GM19452 (cell line): ENCODE results near the gene OR51V1.
"Not testable (repeated sequence)": the region's sequence is repeated elsewhere in the genome, so short reads cannot be mapped to it uniquely, and the experiment has no call there.

Source experiments
- ATAC-seq: cut with Tn5 transposase; IDR thresholded peaks from one replicate; pipeline ENCODE4 v1.9.1; 2021; ENCODE audit not compliant: unreplicated experiment

The OR51V1 gene

DNA sequence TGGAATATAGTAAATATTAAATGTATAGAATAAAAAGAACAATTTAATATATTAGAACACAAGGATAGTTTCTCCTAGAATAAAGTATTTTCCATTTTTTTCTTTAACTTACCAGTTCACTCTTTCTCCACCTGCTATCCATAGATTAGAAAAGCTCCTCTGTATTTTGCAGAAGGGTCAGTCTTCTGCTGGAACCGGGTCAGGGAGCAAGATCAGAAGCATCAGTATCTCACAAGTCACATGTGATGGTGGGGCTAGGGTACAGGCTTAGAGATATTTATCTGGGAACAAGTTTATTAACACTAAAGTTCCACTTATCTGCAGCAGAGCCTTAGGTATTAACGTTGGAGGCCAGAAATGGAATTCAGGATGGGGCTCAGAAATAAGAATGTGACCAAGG lies 28.6 kb downstream of the OR51V1 start:
- ATAC-seq = no peak

DNA sequence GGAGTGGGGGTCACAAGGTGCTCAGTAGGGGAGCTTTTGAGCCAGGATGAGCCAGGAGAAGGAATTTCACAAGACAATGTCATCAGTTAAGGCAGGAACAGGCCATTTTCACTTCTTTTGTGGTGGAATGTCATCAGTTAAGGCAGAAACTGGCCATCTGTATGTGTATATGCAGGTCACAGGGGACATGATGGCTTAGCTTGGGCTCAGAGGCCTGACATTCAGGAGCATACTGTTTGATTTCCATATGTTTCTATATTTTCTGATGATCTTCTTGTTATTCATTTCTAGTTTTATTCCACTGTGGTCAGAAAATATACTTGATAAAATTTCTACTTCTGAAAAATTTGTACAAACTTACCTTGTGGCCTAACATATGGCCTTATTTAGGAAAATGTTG lies 34.6 kb downstream of the OR51V1 start:
- not testable (repeated sequence) for ATAC-seq

DNA sequence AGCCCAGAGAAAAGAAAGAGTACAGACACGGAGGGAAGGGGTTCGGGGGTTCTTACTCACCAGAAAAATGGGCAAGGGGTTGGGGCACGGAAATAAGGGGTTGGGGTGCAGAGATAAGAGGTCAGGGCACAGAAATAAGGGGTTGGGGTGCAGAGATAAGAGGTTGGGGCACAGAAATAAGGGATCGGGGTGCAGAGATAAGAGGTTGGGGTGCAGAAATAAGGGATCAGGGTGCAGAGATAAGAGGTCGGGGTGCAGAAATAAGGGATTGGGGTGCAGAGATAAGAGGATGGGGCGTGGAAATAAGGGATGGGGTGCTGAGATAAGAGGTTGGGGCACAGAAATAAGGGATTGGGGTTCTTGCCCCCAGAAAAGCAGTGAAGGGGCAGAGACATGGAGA lies 35.7 kb downstream of the OR51V1 start:
- not testable (repeated sequence) for ATAC-seq

- ATAC-seq = not testable (repeated sequence)
Measured at GRCh38 chr11:5161045-5161444, 39.4 kb downstream of the OR51V1 start.

DNA sequence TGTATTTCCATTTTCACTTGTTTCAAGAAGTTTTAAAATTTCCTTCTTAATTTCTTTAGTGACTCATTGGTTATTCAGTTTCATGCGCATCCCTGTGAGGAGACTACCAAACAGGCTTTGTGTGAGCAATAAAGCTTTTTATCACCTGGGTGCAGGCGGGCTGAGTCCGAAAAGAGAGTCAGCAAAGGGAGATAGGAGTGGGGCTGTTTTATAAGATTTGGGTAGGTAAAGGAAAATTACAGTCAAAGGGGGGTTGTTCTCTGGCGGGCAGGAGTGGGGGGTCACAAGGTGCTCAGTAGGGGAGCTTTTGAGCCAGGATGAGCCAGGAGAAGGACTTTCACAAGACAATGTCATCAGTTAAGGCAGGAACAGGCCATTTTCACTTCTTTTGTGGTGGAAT lies 40.3 kb downstream of the OR51V1 start:
- ATAC-seq = not testable (repeated sequence)

GRCh38 chr11:5159806-5160205 lies 40.7 kb downstream of the OR51V1 start:
- ATAC-seq = no peak

DNA sequence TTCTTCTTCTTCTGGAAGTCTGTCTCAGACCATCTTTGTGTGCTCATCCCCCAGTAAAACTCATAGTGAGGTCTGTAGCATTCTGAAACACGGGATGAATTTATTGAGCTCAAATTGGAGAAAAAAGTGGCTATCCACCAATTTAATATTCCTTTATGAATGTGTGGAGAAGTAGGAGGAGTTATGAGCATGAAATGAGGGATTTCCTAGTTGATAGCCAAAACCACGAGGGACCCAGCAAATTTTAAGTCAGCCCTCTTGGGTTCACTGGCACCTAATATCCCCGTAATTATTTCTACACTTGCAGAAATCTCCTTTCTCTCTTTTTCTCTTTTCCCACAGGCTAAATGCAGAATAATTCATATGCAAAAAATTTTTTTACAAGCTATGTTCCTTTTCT lies 45.8 kb downstream of the OR51V1 start, which contains the start of gene OR52A1:
Gene OR52A1, minus strand, starts transcription at position 101 of the 400 bp plus-strand sequence. CDS start 2,388 bp downstream, outside the sequence.
- ATAC-seq = no peak

DNA sequence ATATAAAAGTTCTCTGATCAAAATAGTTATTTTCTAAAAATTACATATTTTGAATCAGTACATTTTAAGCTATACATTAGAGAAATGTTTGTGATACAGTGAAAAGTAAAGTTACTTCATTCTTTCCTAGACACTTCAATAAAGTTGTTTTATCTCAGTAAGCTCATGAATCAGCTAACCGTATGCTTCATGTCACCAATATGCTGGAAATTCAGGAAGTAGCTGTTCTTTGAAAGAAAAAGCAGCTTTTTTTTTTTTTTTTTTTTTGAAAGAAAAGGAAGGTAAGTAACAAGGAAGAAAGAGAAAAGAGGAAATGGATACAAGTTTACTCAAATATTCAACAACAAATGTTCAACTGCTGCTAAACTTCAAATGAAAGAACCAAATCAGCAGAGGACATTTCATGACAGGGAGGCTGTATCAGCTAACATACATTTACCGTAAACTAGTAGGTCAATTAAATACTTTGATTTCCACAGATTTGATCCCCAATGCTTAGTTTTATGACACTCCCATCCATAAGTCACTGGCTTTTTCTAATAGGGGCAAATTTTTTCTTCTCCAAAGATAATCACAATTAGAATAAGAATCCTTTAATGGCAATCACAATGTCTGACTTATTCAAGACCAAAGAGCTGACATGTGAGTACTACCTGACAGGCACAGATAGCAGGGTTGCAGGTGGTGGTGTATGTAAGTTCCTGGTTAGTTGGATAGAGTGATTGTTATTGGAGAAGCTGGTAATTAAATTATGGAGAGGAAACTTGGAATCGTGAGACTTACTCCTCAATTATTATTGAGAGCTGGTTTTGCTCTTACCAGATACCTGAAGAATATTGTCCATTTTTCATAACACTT lies 46.7 kb downstream of the OR51V1 start:
- no peak for ATAC-seq

GRCh38 chr11:5151713-5152153 lies 48.7 kb downstream of the OR51V1 start:
- ATAC-seq = no peak
